ENCODE data around the gene SEC23IP.
"Not testable (repeated sequence)": the region's sequence is repeated elsewhere in the genome, so short reads cannot be mapped to it uniquely, and the experiment has no call there.

Gene SEC23IP

DNA sequence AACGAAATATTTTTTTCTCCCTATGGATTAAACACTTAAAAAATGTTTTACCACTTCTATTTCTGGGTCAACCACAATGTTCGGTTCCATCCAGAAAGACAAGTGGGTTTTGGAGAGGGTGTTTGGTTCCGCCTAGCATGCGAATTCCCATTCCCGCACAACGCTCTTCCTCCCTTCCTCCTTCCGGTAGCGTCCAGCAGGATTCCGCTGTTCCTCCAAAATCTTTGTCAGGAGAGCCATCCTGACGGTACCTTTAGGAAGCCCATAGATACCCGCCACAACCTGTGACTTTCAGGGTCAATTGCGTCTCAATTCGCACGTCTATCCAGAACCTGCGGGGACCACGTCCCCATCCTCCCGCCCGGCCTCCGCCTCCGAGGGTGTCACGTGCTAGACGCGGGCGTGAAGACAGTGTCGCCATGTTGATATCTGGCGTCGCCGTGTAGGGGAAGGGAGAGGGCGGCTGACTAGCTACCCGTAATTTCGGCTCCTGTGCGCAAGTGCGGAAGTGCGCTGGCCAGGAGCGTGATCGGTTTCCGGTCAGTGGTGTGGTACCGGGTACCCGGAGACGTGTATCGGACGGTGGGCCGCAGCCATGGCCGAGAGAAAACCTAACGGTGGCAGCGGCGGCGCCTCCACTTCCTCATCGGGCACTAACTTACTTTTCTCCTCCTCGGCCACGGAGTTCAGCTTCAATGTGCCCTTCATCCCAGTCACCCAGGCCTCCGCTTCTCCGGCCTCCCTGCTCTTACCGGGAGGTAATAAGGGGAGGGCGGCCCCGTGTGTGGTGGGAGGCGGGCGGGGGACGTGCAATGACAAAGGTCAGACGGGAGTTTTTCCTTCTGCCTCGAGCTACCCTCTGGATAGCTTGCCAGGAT, at the start of gene SEC23IP:
TSS of gene SEC23IP (plus strand) at position 543 of the 878 bp plus-strand sequence. CDS start at position 596, 53 bp downstream.
- peak; percentile 91 for DNase-seq (ENCODE audit: extremely low spot score, insufficient read length, low read depth)

DNA sequence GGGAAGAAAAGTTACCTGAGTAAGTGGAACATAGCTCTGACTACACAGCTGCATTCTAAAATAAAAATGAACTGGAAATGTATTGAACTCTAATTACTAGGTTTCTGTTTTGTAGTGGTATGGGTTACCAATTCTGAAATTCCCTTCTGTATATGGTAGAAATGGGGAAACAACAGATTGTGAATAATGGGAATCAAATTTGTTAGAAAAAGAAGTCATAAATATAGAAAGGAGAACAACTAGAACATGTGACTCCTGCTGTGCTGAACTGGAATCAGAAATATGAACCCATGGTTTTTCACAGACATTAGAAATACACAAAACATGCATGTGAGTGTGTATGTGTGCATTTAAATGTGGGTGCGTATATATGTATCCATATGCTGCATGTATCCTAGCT, 46.9 kb upstream of the SEC23IP start:
- DNase-seq (ENCODE audit: extremely low spot score, insufficient read length, low read depth) (no peak), FAIRE-seq (no peak)

More for the DNA sequence above, at the start of gene SEC23IP:
- FAIRE-seq: peak; percentile 96

DNA sequence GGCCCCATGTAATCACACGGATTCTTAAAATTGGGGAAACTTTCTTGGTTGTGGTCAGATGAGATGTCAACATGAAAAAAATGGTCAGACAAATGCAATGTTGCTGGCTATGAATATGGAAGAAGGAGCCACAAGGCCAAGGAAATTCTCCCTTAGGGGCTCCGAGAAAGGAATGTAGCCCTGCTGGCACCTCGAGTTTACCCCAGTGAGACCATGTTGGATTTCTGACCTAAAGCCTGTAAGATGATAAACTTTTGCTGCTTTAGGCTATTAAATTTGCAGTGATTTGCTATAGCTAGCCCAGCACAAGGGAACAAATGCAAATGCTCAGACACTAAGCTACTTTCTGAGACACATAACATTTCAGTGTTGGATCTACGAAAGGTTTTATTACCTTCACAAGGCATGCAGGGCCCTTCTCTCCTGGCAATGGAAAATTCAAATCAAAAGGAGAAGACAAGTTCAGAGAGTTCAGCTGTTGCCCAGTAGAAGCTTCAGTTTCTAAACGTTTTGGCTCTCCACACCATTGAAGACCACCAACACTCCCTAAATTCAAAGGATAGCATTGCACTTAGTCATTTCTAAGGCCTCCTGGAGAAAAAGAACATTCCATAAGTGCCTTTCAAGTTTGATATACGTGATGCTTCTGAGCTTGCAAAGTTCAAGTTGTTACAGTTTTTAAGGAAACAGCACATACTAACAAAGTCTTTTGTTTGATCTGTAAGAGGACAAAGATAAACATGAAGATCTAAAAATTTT, 43.3 kb upstream of the SEC23IP start:
- DNase-seq (ENCODE audit: extremely low spot score, insufficient read length, low read depth): no peak
- no peak for FAIRE-seq

- DNase-seq (ENCODE audit: extremely low spot score, insufficient read length, low read depth): no peak
- no peak for FAIRE-seq
Measured at GRCh38 chr10:119849944-119850343, 42.6 kb upstream of the SEC23IP start.

- no peak for DNase-seq (ENCODE audit: extremely low spot score, insufficient read length, low read depth)
- FAIRE-seq: no peak
Measured at GRCh38 chr10:119852277-119852676, 40.3 kb upstream of the SEC23IP start.

DNA sequence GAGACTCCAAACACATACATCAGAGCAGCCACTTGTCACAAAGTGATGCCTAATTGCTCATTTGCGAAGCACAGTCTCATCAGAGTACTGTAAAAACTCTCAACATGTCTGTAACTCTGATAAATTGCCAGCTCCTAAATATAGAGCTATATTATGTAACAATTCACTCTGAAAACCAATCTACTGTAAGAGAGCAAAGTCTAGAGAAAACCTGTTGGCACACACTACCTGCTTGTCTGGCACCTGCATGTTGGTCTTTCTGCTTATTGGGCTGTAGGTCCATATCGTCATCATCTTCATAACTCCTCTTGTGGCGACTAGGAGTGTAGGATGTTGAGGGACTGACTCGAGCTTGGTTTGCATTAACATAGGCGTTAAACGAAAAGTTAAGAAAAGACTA, 39.7 kb upstream of the SEC23IP start:
- DNase-seq (ENCODE audit: extremely low spot score, insufficient read length, low read depth) (no peak), FAIRE-seq (no peak)

- DNase-seq (ENCODE audit: extremely low spot score, insufficient read length, low read depth) (no peak), FAIRE-seq (no peak)
Measured at GRCh38 chr10:119853574-119853973, 39.0 kb upstream of the SEC23IP start.

DNA sequence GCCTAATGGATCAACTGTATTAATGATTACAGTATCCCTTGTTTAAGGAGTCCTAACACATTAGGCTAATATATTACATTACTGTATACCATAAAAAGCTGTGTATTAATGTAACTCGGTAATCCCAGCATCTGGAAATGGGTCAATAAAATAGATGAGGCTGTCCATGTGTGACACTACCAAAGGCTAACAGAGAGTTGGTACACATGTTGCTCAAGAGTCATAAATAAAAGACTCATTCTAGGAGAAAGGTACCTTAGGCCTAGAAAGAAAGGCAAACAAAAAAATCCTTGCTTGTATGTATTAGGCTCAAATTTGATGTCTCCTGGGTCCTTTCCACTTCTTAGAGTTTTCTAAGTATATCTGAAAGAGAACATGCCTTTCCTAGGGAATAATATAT, 34.5 kb upstream of the SEC23IP start:
- DNase-seq (ENCODE audit: extremely low spot score, insufficient read length, low read depth): no peak
- no peak for FAIRE-seq

DNA sequence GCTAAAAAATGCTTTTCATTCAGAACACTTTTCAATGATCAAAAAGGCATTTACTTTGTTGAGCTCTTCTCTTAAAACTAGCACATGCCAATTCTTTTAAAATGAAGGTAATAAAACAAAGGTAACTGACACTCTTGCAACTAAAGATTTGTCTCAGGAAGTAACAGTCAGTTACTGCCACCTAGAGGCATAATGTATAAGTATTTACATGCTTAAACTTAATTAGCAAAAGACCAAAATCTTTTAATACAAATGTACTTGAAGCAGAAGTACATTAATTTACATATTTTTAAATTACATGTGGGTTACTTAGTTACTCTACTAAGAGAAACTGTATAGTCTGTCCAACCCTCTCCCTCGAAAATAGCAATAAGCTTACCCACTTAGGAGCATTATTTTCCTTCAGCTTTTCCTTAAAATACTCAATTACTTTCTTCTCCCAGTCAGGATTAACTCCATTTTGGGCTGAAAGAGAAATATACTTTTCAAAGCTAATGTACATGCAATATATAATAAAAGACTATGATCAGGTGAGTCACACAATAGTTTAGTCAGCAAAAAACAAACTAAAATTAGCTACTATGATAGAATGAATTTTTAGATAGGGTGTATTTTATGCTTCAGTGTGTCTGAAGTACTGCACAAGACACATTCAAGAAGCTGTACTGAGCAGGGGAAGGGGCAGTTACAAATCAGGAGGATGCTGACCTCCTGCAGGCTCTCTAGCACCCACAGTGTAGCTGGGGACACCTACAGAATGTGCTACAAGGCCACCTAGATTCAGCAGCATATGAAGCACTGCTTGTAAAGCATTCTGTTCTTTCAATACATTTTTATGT, 32.9 kb upstream of the SEC23IP start:
- FAIRE-seq (peak; percentile 70), DNase-seq (ENCODE audit: extremely low spot score, insufficient read length, low read depth) (no peak)

DNA sequence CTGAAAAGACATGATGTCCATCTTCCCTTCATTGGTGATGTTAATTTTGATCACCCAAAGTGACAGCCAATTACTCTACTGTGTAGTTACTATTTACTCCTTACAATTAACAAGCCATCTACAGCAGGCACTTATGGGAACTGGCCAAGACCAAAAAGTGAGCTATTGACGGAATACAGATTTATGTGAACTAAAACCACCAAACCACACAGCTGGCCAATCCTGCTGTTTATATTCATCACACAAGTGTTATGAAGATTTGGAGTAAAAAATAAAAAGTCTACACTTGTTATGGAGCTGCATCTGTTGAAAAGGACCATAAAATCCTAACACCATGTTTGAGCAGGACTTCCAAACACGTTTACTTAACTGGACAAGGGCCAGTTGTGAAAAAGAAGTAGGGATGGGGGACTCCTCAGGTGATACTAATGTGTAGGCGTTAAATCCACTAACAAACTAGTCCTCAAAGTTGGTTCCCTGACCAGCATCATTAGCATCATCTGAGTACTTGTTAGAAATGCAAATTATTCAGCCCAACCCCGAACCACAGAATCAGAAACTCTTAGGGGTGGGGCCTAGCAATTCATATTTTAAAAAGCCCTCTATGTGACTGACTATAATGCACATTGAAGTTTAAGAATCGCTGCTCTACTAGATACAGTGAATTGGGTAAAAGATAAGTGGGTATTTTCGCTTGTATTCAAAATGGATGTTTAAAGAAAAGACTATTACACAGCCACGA, 31.5 kb upstream of the SEC23IP start:
- DNase-seq (ENCODE audit: extremely low spot score, insufficient read length, low read depth) (no peak), FAIRE-seq (peak; percentile 38)

- DNase-seq (ENCODE audit: extremely low spot score, insufficient read length, low read depth) (no peak), FAIRE-seq (no peak)
Measured at GRCh38 chr10:119862524-119862923, 30.0 kb upstream of the SEC23IP start.

- FAIRE-seq (peak; percentile 60), DNase-seq (ENCODE audit: extremely low spot score, insufficient read length, low read depth) (no peak)
Measured at GRCh38 chr10:119863951-119864565, 28.5 kb upstream of the SEC23IP start.

DNA sequence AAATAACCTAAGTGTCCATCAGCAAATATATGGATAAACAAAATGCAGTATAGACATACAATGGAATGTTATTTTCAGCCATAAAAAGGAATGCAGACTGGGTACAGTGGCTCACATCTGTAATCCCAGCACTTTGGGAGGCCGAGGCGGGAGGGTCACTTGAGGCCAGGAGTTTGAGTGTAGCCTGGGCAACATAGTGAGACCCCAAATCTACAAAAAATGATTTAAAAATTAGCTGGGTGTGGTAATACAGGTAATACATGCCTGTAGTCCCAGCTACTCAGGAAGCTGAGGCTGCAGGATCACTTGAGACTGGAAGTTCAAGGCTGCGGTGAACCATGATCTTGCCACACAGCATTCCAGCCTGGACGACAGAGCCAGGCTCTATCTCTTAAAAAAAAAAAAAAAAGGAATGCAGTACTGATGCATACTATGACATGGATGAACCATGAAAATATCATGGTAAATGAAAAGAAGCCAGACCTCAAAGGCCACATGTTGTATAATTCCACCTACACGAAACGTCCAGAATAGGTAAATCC, 26.8 kb upstream of the SEC23IP start:
- no peak for DNase-seq (ENCODE audit: extremely low spot score, insufficient read length, low read depth)
- no peak for FAIRE-seq

DNA sequence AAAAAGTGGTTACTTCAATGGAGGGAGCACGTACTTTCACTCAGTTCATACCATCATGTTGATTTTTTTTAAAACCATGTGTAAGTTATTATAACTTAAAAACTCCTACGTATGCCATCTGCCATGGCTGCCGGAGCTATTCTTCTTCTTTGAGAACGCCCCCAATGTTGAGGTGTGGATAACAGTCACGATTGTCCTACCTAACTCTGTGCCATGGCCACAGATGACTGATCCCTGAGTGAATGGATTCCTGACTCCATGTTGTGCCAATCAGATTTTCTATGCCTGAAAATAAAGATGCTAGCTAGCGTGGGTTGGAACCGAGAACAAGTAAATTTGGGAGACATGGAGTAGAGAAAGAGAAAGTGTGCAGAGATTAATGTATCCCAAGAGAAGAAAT, 25.2 kb upstream of the SEC23IP start:
- DNase-seq (ENCODE audit: extremely low spot score, insufficient read length, low read depth): no peak
- no peak for FAIRE-seq

GRCh38 chr10:119869398-119869797, 23.1 kb upstream of the SEC23IP start:
- not testable (repeated sequence) for DNase-seq (ENCODE audit: extremely low spot score, insufficient read length, low read depth); FAIRE-seq

DNA sequence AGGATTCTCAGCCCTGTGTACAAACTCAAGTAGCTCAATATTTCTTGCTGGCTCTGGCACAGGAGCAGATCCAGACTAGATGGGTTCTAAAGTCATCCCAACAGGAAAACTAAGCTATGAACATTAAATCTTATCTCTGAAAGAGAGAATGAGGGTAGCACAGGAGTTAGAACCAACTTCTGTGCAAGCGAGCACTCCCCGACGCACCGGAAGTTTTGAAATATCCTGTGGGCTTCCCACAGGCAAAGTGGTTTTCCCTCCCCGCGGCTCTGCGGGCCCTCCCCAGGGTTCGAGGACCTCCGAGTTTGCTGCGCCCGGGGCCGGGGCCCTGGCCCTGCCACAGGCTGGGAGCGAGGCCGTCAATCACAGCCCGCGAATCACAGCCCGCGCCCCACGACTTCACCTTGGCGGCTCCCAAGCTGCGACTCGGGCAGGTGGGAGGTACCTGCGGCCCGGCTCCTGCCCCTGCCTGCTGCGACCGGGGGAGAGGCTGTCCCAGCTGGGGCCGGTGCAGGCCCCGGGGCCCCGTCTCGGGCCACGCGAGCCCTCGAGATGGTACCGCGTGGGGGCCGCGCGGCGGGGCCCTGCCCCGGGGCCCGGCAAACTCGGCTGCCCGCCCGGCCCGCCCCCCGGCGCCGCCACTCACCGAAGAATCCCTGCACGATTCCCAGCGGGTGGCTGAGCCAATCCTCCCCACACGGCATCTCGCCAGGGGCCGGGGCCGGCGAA, 20.5 kb upstream of the SEC23IP start:
- DNase-seq (ENCODE audit: extremely low spot score, insufficient read length, low read depth) (no peak), FAIRE-seq (peak; percentile 61)

DNA sequence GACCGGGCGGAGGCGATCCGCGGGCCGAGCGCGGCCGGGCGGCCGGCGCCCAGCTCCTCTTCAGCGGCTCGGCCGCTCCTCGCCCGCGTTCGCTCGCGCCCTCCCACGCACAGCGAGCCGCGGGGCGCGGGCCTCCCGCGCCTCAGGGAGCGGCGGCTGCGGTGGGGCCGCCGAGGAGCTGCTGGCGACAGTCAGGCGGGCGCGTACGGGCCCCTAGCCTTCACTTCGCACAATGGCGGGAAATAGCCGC, 20.0 kb upstream of the SEC23IP start, which contains the start of gene MCMBP:
TSS of gene MCMBP (minus strand) at position 234 of the 250 bp plus-strand sequence. CDS start 259 bp downstream, outside the sequence.
- DNase-seq (ENCODE audit: extremely low spot score, insufficient read length, low read depth) (no peak), FAIRE-seq (no peak)
